Measurements from ENCODE around the gene MYOZ2.

The MYOZ2 gene

GRCh38 chr4:119135721-119136121, at the start of gene MYOZ2:
MYOZ2 (plus strand) TSS chr4:119135832; CDS start chr4:119136526, 694 bp downstream.
- H3K36me3 ChIP-seq = no peaks in the 10 kb centered on the region

DNA sequence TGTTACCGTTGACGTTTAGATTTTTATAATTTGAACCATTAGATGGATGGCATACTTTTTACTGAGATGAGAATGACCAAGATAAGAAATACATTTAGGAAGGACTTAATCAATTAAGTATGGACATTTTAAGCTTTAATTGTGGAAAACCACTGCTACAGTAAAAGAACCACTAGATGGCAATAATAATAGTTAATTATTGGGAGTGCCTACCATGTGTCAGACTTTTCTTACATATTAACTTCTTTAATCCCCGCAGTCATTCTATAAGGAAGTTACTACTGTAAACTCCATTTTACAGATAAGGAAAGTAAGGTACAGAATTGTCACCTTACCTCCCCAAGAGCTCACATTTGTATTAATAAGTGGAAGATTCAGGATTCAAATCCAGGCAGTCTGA, 48.5 kb upstream of the MYOZ2 start:
- H3K27ac ChIP-seq = no peak overlapping the region
- H3K36me3 ChIP-seq = no peaks in the 10 kb centered on the region
- DNase-seq = no peak
- H3K27me3 ChIP-seq (ENCODE audit: insufficient read depth, low read depth, severe bottlenecking) = no peaks in the 10 kb centered on the region
- TF ChIP-seq CTCF (IDR thresholded peaks at IDR 0.05; ENCODE audit: low read depth, low read length) = no peak
- H3K4me3 ChIP-seq (ENCODE audit: low read depth, low read length) = no peak overlapping the region
- H3K9me3 ChIP-seq (ENCODE audit: severe bottlenecking) = peaks cover 3% of the 10 kb centered on the region

More at GRCh38 chr4:119135721-119136121, at the start of gene MYOZ2:
- DNase-seq = no peak
- TF ChIP-seq CTCF (IDR thresholded peaks at IDR 0.05; ENCODE audit: low read depth, low read length) = no peak
- H3K4me3 ChIP-seq (ENCODE audit: low read depth, low read length) = no peak within 1 kb of the TSS
- no peak within 1 kb of the TSS for H3K27ac ChIP-seq
- no peaks in the 10 kb centered on the region for H3K9me3 ChIP-seq (ENCODE audit: severe bottlenecking)
- H3K27me3 ChIP-seq (ENCODE audit: insufficient read depth, low read depth, severe bottlenecking) = no peaks in the 10 kb centered on the region

- H3K36me3 ChIP-seq = no peaks in the 10 kb centered on the region
- H3K9me3 ChIP-seq (ENCODE audit: severe bottlenecking) = peaks cover 3% of the 10 kb centered on the region
- no peak overlapping the region for H3K4me3 ChIP-seq (ENCODE audit: low read depth, low read length)
- TF ChIP-seq CTCF (IDR thresholded peaks at IDR 0.05; ENCODE audit: low read depth, low read length) = no peak
- H3K27me3 ChIP-seq (ENCODE audit: insufficient read depth, low read depth, severe bottlenecking) = no peaks in the 10 kb centered on the region
- H3K27ac ChIP-seq = no peak overlapping the region
- no peak for DNase-seq
These were observed 48.0 kb upstream of the MYOZ2 start for GRCh38 chr4:119087656-119088055.

DNA sequence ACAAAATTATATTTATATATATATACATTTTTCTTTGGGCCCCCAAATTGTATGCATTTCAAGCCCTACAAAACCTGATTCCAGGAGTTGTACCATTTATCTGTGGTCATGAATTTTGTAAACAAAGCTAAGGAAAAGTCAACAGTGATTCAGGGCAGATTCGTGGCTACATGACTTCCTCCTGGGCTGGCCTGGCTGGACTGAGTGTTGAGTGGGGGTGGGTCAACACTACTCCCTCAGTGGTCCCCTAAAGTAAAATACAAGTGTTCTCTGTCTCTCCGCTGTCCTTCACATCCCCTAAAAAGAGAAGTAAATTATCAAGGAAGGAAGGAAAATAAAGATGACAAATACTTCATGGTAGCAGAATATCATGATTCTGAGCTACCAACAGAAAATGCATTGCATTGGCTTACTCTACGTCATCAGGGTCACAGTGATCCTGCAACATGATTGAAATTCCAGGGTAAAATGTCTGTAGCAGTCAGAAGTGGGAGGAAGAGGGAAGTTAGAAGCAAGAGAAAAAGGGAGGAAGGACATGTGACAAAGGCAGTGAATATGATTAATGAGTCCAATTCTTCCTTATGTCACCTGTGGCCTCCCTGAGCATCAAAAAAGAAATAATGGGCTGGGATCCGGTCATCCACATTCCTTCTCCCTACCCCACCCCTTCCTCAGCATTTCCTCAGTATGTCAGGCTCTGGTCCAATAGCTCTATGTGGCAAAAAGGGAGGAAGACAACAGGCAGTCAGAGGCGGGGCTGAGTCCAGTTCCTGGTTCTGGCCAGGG, 42.4 kb upstream of the MYOZ2 start:
- H3K27ac ChIP-seq = no peak overlapping the region
- H3K36me3 ChIP-seq = no peaks in the 10 kb centered on the region
- H3K27me3 ChIP-seq (ENCODE audit: insufficient read depth, low read depth, severe bottlenecking) = no peaks in the 10 kb centered on the region
- no peaks in the 10 kb centered on the region for H3K9me3 ChIP-seq (ENCODE audit: severe bottlenecking)
- no peak for DNase-seq
- no peak overlapping the region for H3K4me3 ChIP-seq (ENCODE audit: low read depth, low read length)
- no peak for TF ChIP-seq CTCF (IDR thresholded peaks at IDR 0.05; ENCODE audit: low read depth, low read length)

GRCh38 chr4:119097282-119097900, 38.2 kb upstream of the MYOZ2 start:
- Histone ChIP-seq H3K36me3 (no peaks in the 10 kb centered on the region), H3K4me3 (ENCODE audit: low read depth, low read length) (no peak overlapping the region), H3K27ac (no peak overlapping the region), H3K27me3 (ENCODE audit: insufficient read depth, low read depth, severe bottlenecking) (no peaks in the 10 kb centered on the region), H3K9me3 (ENCODE audit: severe bottlenecking) (no peaks in the 10 kb centered on the region)
- DNase-seq = no peak
- TF ChIP-seq CTCF (IDR thresholded peaks at IDR 0.05; ENCODE audit: low read depth, low read length) = no peak

Measured in WERI-Rb-1 (cell line).